ENCODE measurements around the gene PTPN2. TPM values are rescaled to one million over a fixed set of nuclear protein-coding genes. Genes with fewer than 3 reads are reported as not detected.

PTPN2 gene
- total and polyA plus RNA-seq, 4 donors, result 47.8 to 79.9 (median 64.3) TPM

DNA sequence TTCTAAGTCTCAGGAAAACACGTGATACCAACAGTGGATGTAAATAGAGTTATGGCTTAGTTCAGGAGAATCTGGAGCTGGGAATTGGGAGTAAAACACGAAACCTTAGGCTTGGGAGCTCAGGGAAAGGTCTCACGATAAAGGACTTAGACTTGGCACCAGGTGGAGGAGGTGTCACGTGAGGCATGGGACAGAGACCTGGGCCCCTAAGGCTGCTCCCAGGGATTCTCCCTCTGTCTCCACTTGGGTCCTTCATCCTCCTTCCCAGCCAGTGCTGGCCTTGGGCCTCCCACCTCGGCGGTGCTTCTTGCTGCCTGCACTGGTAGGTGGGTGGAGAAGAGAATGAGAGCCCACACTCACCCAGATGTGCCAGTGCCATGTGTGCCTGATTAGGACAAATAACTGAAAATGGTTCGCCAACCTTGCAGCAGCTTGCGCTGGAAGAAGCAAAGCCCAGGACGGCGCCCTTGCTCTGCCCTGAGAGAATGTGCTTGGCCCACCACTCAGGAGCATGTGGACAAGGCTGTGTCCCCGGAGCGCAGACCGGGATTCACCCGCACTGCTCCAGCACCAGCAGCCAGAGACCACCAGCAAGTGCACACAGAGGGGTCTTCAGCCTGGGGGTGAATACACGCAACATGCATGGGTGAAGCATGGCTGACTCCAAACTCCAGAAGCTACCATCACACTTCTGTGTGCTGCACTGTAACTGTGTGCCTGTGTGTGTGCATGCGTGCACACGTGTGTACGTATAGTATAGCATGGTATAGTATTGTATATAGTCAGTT, 133.1 kb downstream of the PTPN2 start:
- TF ChIP-seq CTCF (IDR thresholded peaks at IDR 0.05; ENCODE audit: control extremely low read depth, extremely low read depth), result no peak
- H3K36me3 ChIP-seq (ENCODE audit: control insufficient read depth in 4 of 4, insufficient read depth in 4 of 4, low read length in 4 of 4), result no peaks in the 10 kb centered on the region
- no peak overlapping the region for H3K9ac ChIP-seq (ENCODE audit: insufficient read depth in 1 of 2, low read length in 2 of 2)
- no peak overlapping the region for H3K4me3 ChIP-seq
- 93 to 95% methylated on average over 18 of the region's 18 CpGs for WGBS, 2 donors
- DNase-seq (no peak), ATAC-seq (ENCODE audit: insufficient read depth, low FRiP score) (no peak)
- H3K4me1 ChIP-seq (ENCODE audit: control insufficient read depth in 5 of 5, insufficient read depth in 5 of 5, low read length in 5 of 5), result no peaks in the 10 kb centered on the region
- no peak overlapping the region for H3K27ac ChIP-seq (ENCODE audit: low read depth in 1 of 2, low read length in 1 of 2)
- no peaks in the 10 kb centered on the region for H3K9me3 ChIP-seq (ENCODE audit: control insufficient read depth in 4 of 4, insufficient read depth in 3 of 4, low read length in 3 of 4)
- H3K27me3 ChIP-seq (ENCODE audit: control insufficient read depth in 3 of 3, insufficient read depth in 3 of 3, low read length in 2 of 3), result no peaks in the 10 kb centered on the region

- WGBS, 2 donors, result 81 to 89% methylated on average over 14 of the region's 14 CpGs
- no peaks in the 10 kb centered on the region for H3K36me3 ChIP-seq (ENCODE audit: control insufficient read depth in 4 of 4, insufficient read depth in 4 of 4, low read length in 4 of 4)
- no peak overlapping the region for H3K9ac ChIP-seq (ENCODE audit: insufficient read depth in 1 of 2, low read length in 2 of 2)
- H3K27me3 ChIP-seq (ENCODE audit: control insufficient read depth in 3 of 3, insufficient read depth in 3 of 3, low read length in 2 of 3), result no peaks in the 10 kb centered on the region
- H3K27ac ChIP-seq (ENCODE audit: low read depth in 1 of 2, low read length in 1 of 2), result no peak overlapping the region
- ATAC-seq (ENCODE audit: insufficient read depth, low FRiP score) (no peak), DNase-seq (no peak)
- no peak overlapping the region for H3K4me3 ChIP-seq
- H3K9me3 ChIP-seq (ENCODE audit: control insufficient read depth in 4 of 4, insufficient read depth in 3 of 4, low read length in 3 of 4), result no peaks in the 10 kb centered on the region
- no peaks in the 10 kb centered on the region for H3K4me1 ChIP-seq (ENCODE audit: control insufficient read depth in 5 of 5, insufficient read depth in 5 of 5, low read length in 5 of 5)
- no peak for TF ChIP-seq CTCF (IDR thresholded peaks at IDR 0.05; ENCODE audit: control extremely low read depth, extremely low read depth)
Observed at GRCh38 chr18:12750076-12750714, 133.8 kb downstream of the PTPN2 start.

- H3K36me3 ChIP-seq (ENCODE audit: control insufficient read depth in 4 of 4, insufficient read depth in 4 of 4, low read length in 4 of 4), result no peaks in the 10 kb centered on the region
- 75 to 85% methylated on average over 13 of the region's 13 CpGs for WGBS, 2 donors
- TF ChIP-seq CTCF (IDR thresholded peaks at IDR 0.05; ENCODE audit: control extremely low read depth, extremely low read depth), result no peak
- no peak overlapping the region for H3K27ac ChIP-seq (ENCODE audit: low read depth in 1 of 2, low read length in 1 of 2)
- H3K9ac ChIP-seq (ENCODE audit: insufficient read depth in 1 of 2, low read length in 2 of 2), result no peak overlapping the region
- H3K27me3 ChIP-seq (ENCODE audit: control insufficient read depth in 3 of 3, insufficient read depth in 3 of 3, low read length in 2 of 3), result no peaks in the 10 kb centered on the region
- DNase-seq (no peak), ATAC-seq (ENCODE audit: insufficient read depth, low FRiP score) (no peak)
- H3K9me3 ChIP-seq (ENCODE audit: control insufficient read depth in 4 of 4, insufficient read depth in 3 of 4, low read length in 3 of 4), result no peaks in the 10 kb centered on the region
- no peak overlapping the region for H3K4me3 ChIP-seq
- no peaks in the 10 kb centered on the region for H3K4me1 ChIP-seq (ENCODE audit: control insufficient read depth in 5 of 5, insufficient read depth in 5 of 5, low read length in 5 of 5)
Observed at GRCh38 chr18:12749121-12749520, 134.9 kb downstream of the PTPN2 start.
